GM21723 (cell line): ENCODE results near the gene SENP7.
A peak's percentile ranks its signal among the peaks of the same experiment; 100 is the strongest.
"Not testable (repeated sequence)": the region's sequence is repeated elsewhere in the genome, so short reads cannot be mapped to it uniquely, and the experiment has no call there.

Source experiments
- ATAC-seq: cut with Tn5 transposase; IDR thresholded peaks from one replicate; pipeline ENCODE4 v1.9.1; 2021; ENCODE audit warnings: mild to moderate bottlenecking, moderate library complexity; ENCODE audit not compliant: unreplicated experiment

Gene SENP7

GRCh38 chr3:101512646-101513418 lies at the start of gene SENP7:
SENP7 (minus strand) TSS chr3:101513212; CDS start chr3:101513130, 82 bp downstream.
- ATAC-seq, result peak; percentile 67

- peak; percentile 99 for ATAC-seq
Observed at GRCh38 chr3:101561630-101562328, 48.8 kb upstream of the SENP7 start, which contains the start of gene TRMT10C. TRMT10C (plus strand) TSS chr3:101561868; CDS start chr3:101564782, 2,914 bp downstream.

- ATAC-seq, result no peak
Observed at GRCh38 chr3:101556064-101556463, 43.1 kb upstream of the SENP7 start.

GRCh38 chr3:101553381-101553780 lies 40.4 kb upstream of the SENP7 start:
- not testable (repeated sequence) for ATAC-seq

GRCh38 chr3:101551359-101552081 lies 38.5 kb upstream of the SENP7 start:
- not testable (repeated sequence) for ATAC-seq

GRCh38 chr3:101549473-101549872 lies 36.5 kb upstream of the SENP7 start:
- ATAC-seq, result no peak

- no peak for ATAC-seq
Observed at GRCh38 chr3:101548527-101549105, 35.6 kb upstream of the SENP7 start.

GRCh38 chr3:101544161-101544850 lies 31.3 kb upstream of the SENP7 start:
- no peak for ATAC-seq

GRCh38 chr3:101542957-101543356 lies 29.9 kb upstream of the SENP7 start:
- ATAC-seq, result no peak

- not testable (repeated sequence) for ATAC-seq
Observed at GRCh38 chr3:101536955-101537354, 23.9 kb upstream of the SENP7 start.

GRCh38 chr3:101536266-101536665 lies 23.3 kb upstream of the SENP7 start:
- no peak for ATAC-seq

GRCh38 chr3:101535221-101535620 lies 22.2 kb upstream of the SENP7 start:
- ATAC-seq, result no peak

GRCh38 chr3:101533603-101533968 lies 20.6 kb upstream of the SENP7 start:
- no peak for ATAC-seq

GRCh38 chr3:101532783-101533602 lies 20.0 kb upstream of the SENP7 start:
- no peak for ATAC-seq

GRCh38 chr3:101531473-101532086 lies 18.6 kb upstream of the SENP7 start:
- ATAC-seq, result no peak

GRCh38 chr3:101530686-101531047 lies 17.7 kb upstream of the SENP7 start:
- ATAC-seq, result no peak

GRCh38 chr3:101529816-101530685 lies 17.0 kb upstream of the SENP7 start:
- ATAC-seq, result no peak

GRCh38 chr3:101527906-101528305 lies 14.9 kb upstream of the SENP7 start:
- ATAC-seq, result no peak
